Neuronal stem cell (in vitro differentiated cells): ENCODE data around the gene NUDT19.
A peak's percentile ranks its signal among the peaks of the same experiment; 100 is the strongest.

ENCODE experiments used
- DNase-seq: peaks from one replicate; pipeline ENCODE4 v3.0.0-alpha.2; 2013; ENCODE audit warnings: low spot score
- H2AFZ ChIP-seq: one replicate; pipeline ENCODE4 v1.6.1; 2013; ENCODE audit warnings: mild to moderate bottlenecking, low read length, inconsistent platforms
- H2AK5ac ChIP-seq: 2 replicates; pipeline ENCODE4 v1.6.1; 2013; ENCODE audit warnings: low read depth, mild to moderate bottlenecking, inconsistent platforms, low read length, moderate library complexity, mixed read lengths
- H2BK120ac ChIP-seq: 2 replicates; pipeline ENCODE4 v1.6.1; 2013; ENCODE audit warnings: low read depth, mild to moderate bottlenecking, inconsistent platforms, low read length, moderate library complexity, mixed read lengths
- H2BK12ac ChIP-seq: one replicate; pipeline ENCODE4 v1.6.1; 2013; ENCODE audit warnings: low read length, inconsistent platforms
- H2BK15ac ChIP-seq: 2 replicates; pipeline ENCODE4 v1.6.1; 2013; ENCODE audit warnings: mild to moderate bottlenecking, low read length, inconsistent platforms, mixed read lengths
- H2BK5ac ChIP-seq: one replicate; pipeline ENCODE4 v1.6.1; 2013; ENCODE audit warnings: inconsistent platforms, mild to moderate bottlenecking, low read length, moderate library complexity
- H3K14ac ChIP-seq: one replicate; pipeline ENCODE4 v1.6.1; 2013; ENCODE audit warnings: low read length, inconsistent platforms
- H3K18ac ChIP-seq: 2 replicates; pipeline ENCODE4 v1.6.1; 2013; ENCODE audit warnings: low read length, inconsistent platforms
- H3K23ac ChIP-seq: 2 replicates; pipeline ENCODE4 v1.6.1; 2013; ENCODE audit warnings: low read depth, mild to moderate bottlenecking, mixed read lengths, low read length, inconsistent platforms; ENCODE audit not compliant: poor library complexity
- H3K27ac ChIP-seq: replicated peaks from 3 replicates; pipeline ENCODE4 v1.5.1; 2013; ENCODE audit warnings: low read length, inconsistent platforms
- H3K27me3 ChIP-seq, 3 experiments: 2 replicates each; pipeline ENCODE4 v1.6.1; 2013; ENCODE audit warnings: low read length in 3 of 3, mild to moderate bottlenecking in 2 of 3, inconsistent platforms in 1 of 3, low read depth in 1 of 3, mixed read lengths in 1 of 3, moderate library complexity in 1 of 3; ENCODE audit not compliant: control insufficient read depth in 3 of 3, insufficient read depth in 3 of 3
- H3K36me3 ChIP-seq, 2 donors: replicated peaks in 1 of 2; 2 replicates each; pipeline ENCODE4 v1.6.1; 2013; ENCODE audit warnings: low read length in 2 of 2; ENCODE audit not compliant: control insufficient read depth in 2 of 2, insufficient read depth in 2 of 2
- H3K4ac ChIP-seq: 2 replicates; pipeline ENCODE4 v1.6.1; 2013; ENCODE audit warnings: inconsistent platforms, mild to moderate bottlenecking, low read length, moderate library complexity
- H3K4me1 ChIP-seq, 2 donors: 1 replicate in 1 of 2; 2 replicates in 1 of 2; pipeline ENCODE4 v1.6.1; 2013; ENCODE audit warnings: low read length in 2 of 2, low read depth in 1 of 2; ENCODE audit not compliant: control insufficient read depth in 2 of 2, insufficient read depth in 1 of 2
- H3K4me2 ChIP-seq: one replicate; pipeline ENCODE4 v1.6.1; 2013; ENCODE audit warnings: mild to moderate bottlenecking, low read length, inconsistent platforms; ENCODE audit not compliant: insufficient read depth, poor library complexity, severe bottlenecking
- H3K4me3 ChIP-seq, 2 donors: 2 replicates each; pipeline ENCODE4 v1.5.1; 2013; ENCODE audit warnings: low read length in 2 of 2, mild to moderate bottlenecking in 2 of 2, inconsistent platforms in 1 of 2, moderate library complexity in 1 of 2
- H3K79me1 ChIP-seq: one replicate; pipeline ENCODE4 v1.6.1; 2013; ENCODE audit warnings: low read depth, mild to moderate bottlenecking, inconsistent platforms, low read length, moderate library complexity
- H3K9ac ChIP-seq: one replicate; pipeline ENCODE4 v1.6.1; 2013; ENCODE audit warnings: mild to moderate bottlenecking, low read depth, low read length, inconsistent platforms; ENCODE audit not compliant: poor library complexity
- H3K9me3 ChIP-seq, 2 donors: replicated peaks in 1 of 2; 2 replicates each; pipeline versions ENCODE3 to v1.6.1; 2013; ENCODE audit warnings: low read length in 2 of 2, mild to moderate bottlenecking in 2 of 2, inconsistent platforms in 1 of 2, low read depth in 1 of 2, mixed read lengths in 1 of 2, moderate library complexity in 1 of 2; ENCODE audit not compliant: control insufficient read depth in 2 of 2, insufficient read depth in 1 of 2
- H4K8ac ChIP-seq: one replicate; pipeline ENCODE4 v1.6.1; 2013; ENCODE audit warnings: low read depth, mild to moderate bottlenecking, inconsistent platforms, low read length, moderate library complexity
- H4K91ac ChIP-seq: one replicate; pipeline ENCODE4 v1.6.1; 2013; ENCODE audit warnings: low read length, low read depth, mild to moderate bottlenecking, inconsistent platforms; ENCODE audit not compliant: poor library complexity
- WGBS, 2 donors: extraction: QIAGEN DNeasy Blood & Tissue Kit; methylation state at CpG; one replicate each; pipeline ENCODE4 v1.1.7; 2013; ENCODE audit warnings: missing lambda C conversion rate in 2 of 2, mixed read lengths in 1 of 2; ENCODE audit not compliant: insufficient read length in 2 of 2, insufficient replicate concordance in 1 of 2; ENCODE audit errors: extremely low coverage in 2 of 2; 5-methylcytosine and 5-hydroxymethylcytosine counted together

Gene NUDT19

DNA sequence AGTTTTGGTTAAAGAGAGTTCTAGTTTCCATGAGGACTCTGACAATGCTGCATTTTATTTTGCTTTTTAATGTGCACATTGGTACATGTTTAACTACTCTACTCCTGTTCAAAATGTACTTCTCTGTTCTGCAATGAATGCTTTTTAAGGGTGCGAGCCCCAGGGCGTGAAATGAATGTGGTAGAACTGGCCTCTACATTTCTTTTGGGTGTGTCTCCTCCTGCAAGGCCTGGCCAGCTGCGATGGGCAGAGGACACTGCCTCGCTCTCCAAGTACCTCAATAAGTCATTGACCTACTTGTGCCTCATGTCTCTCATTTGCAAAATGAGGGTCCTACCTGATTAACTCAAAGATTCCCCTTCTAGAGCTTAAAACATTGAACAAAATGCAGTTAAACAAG lies 9.3 kb upstream of the NUDT19 start:
- no peak overlapping the region for H3K14ac ChIP-seq
- H3K9me3 ChIP-seq, result no peaks in the 10 kb centered on the region
- no peaks in the 10 kb centered on the region for H3K36me3 ChIP-seq
- no peak overlapping the region for H3K4me2 ChIP-seq
- no peak overlapping the region for H3K23ac ChIP-seq
- H4K8ac ChIP-seq, result no peak overlapping the region
- H2BK15ac ChIP-seq, result no peak overlapping the region
- no peak overlapping the region for H3K4me3 ChIP-seq
- no peak overlapping the region for H2BK5ac ChIP-seq
- no peak overlapping the region for H3K9ac ChIP-seq
- no peak overlapping the region for H3K18ac ChIP-seq
- H2BK120ac ChIP-seq, result no peak overlapping the region
- H3K4me1 ChIP-seq, result peaks cover 2 to 3% of the 10 kb centered on the region in 2 donors
- no CpG with 5 or more reads among the region's 4 CpGs for WGBS, 2 donors
- no peak overlapping the region for H2AK5ac ChIP-seq
- H2BK12ac ChIP-seq, result no peak overlapping the region
- no peak for DNase-seq
- no peak overlapping the region for H3K4ac ChIP-seq
- H3K79me1 ChIP-seq, result no peaks in the 10 kb centered on the region
- H3K27me3 ChIP-seq, result peaks cover 0 to 35% (median 0%) of the 10 kb centered on the region in 3 experiments
- H2AFZ ChIP-seq, result no peak overlapping the region
- H3K27ac ChIP-seq, result no peak overlapping the region
- H4K91ac ChIP-seq, result no peak overlapping the region

- H2BK5ac ChIP-seq, result no peak overlapping the region
- H3K27me3 ChIP-seq, result peaks cover 0 to 11% (median 0%) of the 10 kb centered on the region in 3 experiments
- peaks cover 0 to 4% of the 10 kb centered on the region in 2 donors for H3K4me1 ChIP-seq
- H3K36me3 ChIP-seq, result no peaks in the 10 kb centered on the region
- H2AK5ac ChIP-seq, result no peak overlapping the region
- no peak for DNase-seq
- H3K9ac ChIP-seq, result no peak overlapping the region
- no peak overlapping the region for H2BK12ac ChIP-seq
- H3K9me3 ChIP-seq, result no peaks in the 10 kb centered on the region
- no peaks in the 10 kb centered on the region for H3K79me1 ChIP-seq
- no peak overlapping the region for H3K23ac ChIP-seq
- WGBS, 2 donors, result no CpG with 5 or more reads among the region's 6 CpGs
- H3K4me2 ChIP-seq, result no peak overlapping the region
- H3K27ac ChIP-seq, result no peak overlapping the region
- H3K4ac ChIP-seq, result no peak overlapping the region
- H2BK120ac ChIP-seq, result no peak overlapping the region
- no peak overlapping the region for H3K14ac ChIP-seq
- no peak overlapping the region for H3K4me3 ChIP-seq
- H4K91ac ChIP-seq, result no peak overlapping the region
- H4K8ac ChIP-seq, result no peak overlapping the region
- no peak overlapping the region for H2BK15ac ChIP-seq
- H2AFZ ChIP-seq, result no peak overlapping the region
- H3K18ac ChIP-seq, result no peak overlapping the region
Observed at GRCh38 chr19:32686847-32687475, 4.7 kb upstream of the NUDT19 start.

GRCh38 chr19:32687681-32688080 lies 3.9 kb upstream of the NUDT19 start:
- no peak overlapping the region for H3K23ac ChIP-seq
- no peak overlapping the region for H3K4ac ChIP-seq
- no peak overlapping the region for H2AK5ac ChIP-seq
- H4K91ac ChIP-seq, result no peak overlapping the region
- H2BK12ac ChIP-seq, result no peak overlapping the region
- H3K79me1 ChIP-seq, result peaks cover 4% of the 10 kb centered on the region
- H3K18ac ChIP-seq, result no peak overlapping the region
- no peak overlapping the region for H4K8ac ChIP-seq
- H3K27me3 ChIP-seq, result peaks cover 0 to 8% (median 0%) of the 10 kb centered on the region in 3 experiments
- no peak overlapping the region for H3K4me2 ChIP-seq
- peak overlapping the region; percentile 38 for H3K14ac ChIP-seq
- H2BK120ac ChIP-seq, result no peak overlapping the region
- H3K9ac ChIP-seq, result no peak overlapping the region
- no CpG with 5 or more reads among the region's 4 CpGs for WGBS, 2 donors
- H3K27ac ChIP-seq, result no peak overlapping the region
- H2AFZ ChIP-seq, result no peak overlapping the region
- no peak overlapping the region for H2BK5ac ChIP-seq
- H3K9me3 ChIP-seq, result no peaks in the 10 kb centered on the region
- H2BK15ac ChIP-seq, result no peak overlapping the region
- no peak for DNase-seq
- H3K4me3 ChIP-seq, result no peak overlapping the region
- H3K4me1 ChIP-seq, result peaks cover 0 to 7% of the 10 kb centered on the region in 2 donors
- peaks cover 0 to under 1% of the 10 kb centered on the region in 2 donors for H3K36me3 ChIP-seq

DNA sequence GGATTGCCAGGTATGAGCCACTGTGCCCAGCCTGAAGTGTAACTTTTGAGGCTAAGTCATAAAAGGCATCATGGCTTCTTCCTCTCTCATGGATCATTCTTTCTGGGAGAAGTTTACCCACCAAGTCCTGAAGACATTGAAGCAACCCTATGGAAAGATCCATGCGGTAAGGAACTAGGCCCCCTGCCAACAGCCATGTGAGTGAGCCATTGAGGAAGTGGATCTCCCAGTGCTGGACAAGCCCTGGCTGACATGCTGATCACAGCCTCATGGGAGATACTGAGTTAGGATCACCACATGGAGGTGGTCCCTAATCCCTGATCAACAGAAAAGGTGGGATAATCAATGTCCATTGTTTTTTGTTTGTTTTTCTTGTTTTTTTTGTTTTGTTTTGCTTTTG lies 3.3 kb upstream of the NUDT19 start:
- Histone ChIP-seq H3K9ac (no peak overlapping the region), H2BK5ac (no peak overlapping the region), H3K18ac (no peak overlapping the region), H2BK12ac (no peak overlapping the region), H2AK5ac (no peak overlapping the region), H3K23ac (no peak overlapping the region), H2AFZ (no peak overlapping the region), H3K4ac (no peak overlapping the region), H4K8ac (no peak overlapping the region), H2BK120ac (no peak overlapping the region), H3K4me2 (no peak overlapping the region), H2BK15ac (no peak overlapping the region), H3K27ac (no peak overlapping the region), H3K9me3 (no peaks in the 10 kb centered on the region), H3K36me3 (peaks cover 0 to 1% of the 10 kb centered on the region in 2 donors), H3K4me1 (peaks cover 0 to 8% of the 10 kb centered on the region in 2 donors), H3K79me1 (peaks cover 4% of the 10 kb centered on the region), H3K27me3 (peaks cover 0 to 5% (median 0%) of the 10 kb centered on the region in 3 experiments), H3K14ac (no peak overlapping the region), H4K91ac (no peak overlapping the region), H3K4me3 (no peak overlapping the region)
- no CpG with 5 or more reads among the region's 1 CpG for WGBS, 2 donors
- no peak for DNase-seq
